ENCODE data around the gene IL13RA2.

GRCh38 chrX:114962209-114962608 lies 55.2 kb downstream of the IL13RA2 start:
- no peak for TF ChIP-seq KDM1A (IDR thresholded peaks at IDR 0.05; ENCODE audit: borderline replicate concordance, low read length)
- TF ChIP-seq POLR2A (IDR thresholded peaks at IDR 0.05; ENCODE audit: control extremely low read depth in 1 of 2, low read depth in 2 of 2, low read length in 2 of 2), result no peak
- no peak for TF ChIP-seq CBX8 (IDR thresholded peaks at IDR 0.05; ENCODE audit: borderline replicate concordance, low read depth, low read length)
- no peak for TF ChIP-seq EGR1 (IDR thresholded peaks at IDR 0.05; ENCODE audit: borderline replicate concordance, low read depth, low read length)
- TF ChIP-seq ZNF274 (IDR thresholded peaks at IDR 0.05; ENCODE audit: borderline replicate concordance, extremely low read depth, low read length), result no peak
- TF ChIP-seq EP300 (IDR thresholded peaks at IDR 0.05; ENCODE audit: borderline replicate concordance in 1 of 2, low read depth in 2 of 2, low read length in 2 of 2), result no peak
- TF ChIP-seq, protein P1, sequence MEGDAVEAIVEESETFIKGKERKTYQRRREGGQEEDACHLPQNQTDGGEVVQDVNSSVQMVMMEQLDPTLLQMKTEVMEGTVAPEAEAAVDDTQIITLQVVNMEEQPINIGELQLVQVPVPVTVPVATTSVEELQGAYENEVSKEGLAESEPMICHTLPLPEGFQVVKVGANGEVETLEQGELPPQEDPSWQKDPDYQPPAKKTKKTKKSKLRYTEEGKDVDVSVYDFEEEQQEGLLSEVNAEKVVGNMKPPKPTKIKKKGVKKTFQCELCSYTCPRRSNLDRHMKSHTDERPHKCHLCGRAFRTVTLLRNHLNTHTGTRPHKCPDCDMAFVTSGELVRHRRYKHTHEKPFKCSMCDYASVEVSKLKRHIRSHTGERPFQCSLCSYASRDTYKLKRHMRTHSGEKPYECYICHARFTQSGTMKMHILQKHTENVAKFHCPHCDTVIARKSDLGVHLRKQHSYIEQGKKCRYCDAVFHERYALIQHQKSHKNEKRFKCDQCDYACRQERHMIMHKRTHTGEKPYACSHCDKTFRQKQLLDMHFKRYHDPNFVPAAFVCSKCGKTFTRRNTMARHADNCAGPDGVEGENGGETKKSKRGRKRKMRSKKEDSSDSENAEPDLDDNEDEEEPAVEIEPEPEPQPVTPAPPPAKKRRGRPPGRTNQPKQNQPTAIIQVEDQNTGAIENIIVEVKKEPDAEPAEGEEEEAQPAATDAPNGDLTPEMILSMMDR (IDR thresholded peaks at IDR 0.05; ENCODE audit: control extremely low read depth in 1 of 3, insufficient read depth in 1 of 3, low read depth in 1 of 3, low read length in 3 of 3), result no peak
